GM19455 (cell line): ENCODE results near the gene CDKN2C.
"Not testable (repeated sequence)": the region's sequence is repeated elsewhere in the genome, so short reads cannot be mapped to it uniquely, and the experiment has no call there.

Experiments used
- ATAC-seq: cut with Tn5 transposase; IDR thresholded peaks from one replicate; pipeline ENCODE4 v1.9.1; 2021; ENCODE audit not compliant: unreplicated experiment

The CDKN2C gene

DNA sequence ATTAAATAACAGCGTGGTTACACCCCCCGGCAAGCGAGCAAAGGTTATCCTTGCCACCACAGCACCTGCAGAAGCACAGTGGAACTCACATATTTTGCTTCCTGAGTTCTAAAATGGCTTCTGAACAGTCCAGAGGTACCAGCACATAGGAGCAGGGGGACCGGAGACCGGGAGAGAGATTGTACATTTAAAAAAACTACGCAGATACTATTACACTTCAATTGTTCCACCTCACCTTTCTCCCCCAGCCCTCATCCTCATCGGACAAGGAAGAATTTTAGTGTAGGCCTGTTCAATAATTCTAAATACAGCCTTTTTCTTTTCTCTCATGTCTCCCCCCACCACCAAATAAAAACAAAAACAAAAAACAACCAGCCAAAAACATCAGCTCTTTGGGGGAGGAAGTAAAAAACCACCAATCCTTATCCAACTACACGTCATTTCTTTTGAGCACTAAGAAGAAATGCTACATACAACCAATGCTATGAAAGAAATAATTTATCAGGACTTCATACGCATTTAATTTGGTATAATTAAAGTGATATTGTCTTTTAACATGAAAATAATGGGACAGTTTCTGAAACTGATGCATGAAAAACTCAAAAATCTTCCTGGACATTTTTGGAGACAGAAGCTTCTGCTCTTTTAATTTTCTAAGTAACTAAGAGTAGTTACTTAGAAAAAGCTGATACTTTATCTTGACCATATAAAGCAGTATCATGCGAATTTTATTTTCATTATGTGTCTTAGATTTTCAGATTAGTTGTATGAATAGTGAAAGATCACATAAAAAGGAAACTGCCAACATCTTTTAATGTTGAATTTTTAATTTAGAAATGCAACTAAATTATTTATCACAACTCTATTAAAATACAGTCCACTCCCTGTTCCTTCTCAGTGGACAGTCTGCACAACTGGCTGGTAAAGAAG is 9.1 kb downstream of the CDKN2C start:
- ATAC-seq: no peak

DNA sequence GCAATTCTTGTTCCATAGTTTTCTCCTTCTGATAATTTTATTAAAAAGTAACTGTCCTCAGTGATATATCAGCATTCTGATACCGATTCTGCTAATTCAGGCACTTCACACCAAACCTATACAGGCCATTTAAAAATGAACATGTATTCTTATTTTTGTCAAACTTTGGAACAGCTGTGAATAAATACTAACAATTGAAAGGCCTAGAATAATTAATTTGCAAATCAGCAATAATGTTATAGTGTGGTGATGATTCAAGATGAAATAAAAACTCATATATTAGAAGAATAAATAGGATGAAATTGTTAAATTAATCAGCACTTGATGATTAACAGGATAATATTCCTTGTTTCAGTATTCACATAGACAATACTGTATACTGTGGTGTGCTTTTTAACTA is 9.9 kb downstream of the CDKN2C start:
- no peak for ATAC-seq

- no peak for ATAC-seq
Measured at GRCh38 chr1:50980505-50980904, 10.5 kb downstream of the CDKN2C start.

GRCh38 chr1:50981741-50982140 is 11.7 kb downstream of the CDKN2C start:
- ATAC-seq: no peak

DNA sequence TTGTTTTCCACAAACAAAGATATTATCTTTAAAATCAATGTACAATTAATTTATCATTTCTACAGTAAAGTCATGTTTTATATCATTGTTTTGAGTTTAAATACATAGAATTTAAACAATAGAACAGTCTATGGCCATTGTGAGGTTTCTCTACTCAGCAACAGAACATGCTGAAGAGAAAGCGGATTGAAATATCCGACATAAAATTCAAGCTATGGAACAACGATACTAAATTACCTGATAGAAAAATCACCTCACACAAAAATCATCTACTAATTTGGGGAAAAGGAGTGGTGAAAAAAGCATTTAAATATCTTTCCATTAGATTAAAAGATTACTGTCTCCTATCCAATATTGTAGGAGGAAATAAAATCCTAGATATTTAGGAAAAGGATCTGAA is 12.6 kb downstream of the CDKN2C start:
- no peak for ATAC-seq

- ATAC-seq: no peak
Measured at GRCh38 chr1:50983219-50983802, 13.3 kb downstream of the CDKN2C start.

DNA sequence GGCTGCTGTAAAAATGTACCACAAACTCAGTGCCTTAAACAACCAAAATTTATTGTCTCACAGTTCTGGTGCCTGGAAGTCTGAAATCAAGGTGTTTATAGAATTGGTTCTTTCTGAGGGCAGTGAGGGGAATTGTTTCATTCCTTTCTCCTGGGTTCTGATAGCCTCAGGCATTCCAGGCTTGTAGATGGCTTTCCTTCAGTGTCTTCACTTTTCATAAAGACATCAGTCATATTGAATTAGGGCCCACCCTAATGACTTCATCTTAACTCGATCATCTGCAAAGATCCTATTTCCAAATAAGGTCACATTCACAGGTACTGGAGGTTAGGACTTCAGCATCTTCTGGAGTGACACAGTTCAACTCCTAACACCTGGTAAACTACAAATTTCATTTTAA is 15.0 kb downstream of the CDKN2C start:
- no peak for ATAC-seq

GRCh38 chr1:50986653-50987052 is 16.6 kb downstream of the CDKN2C start:
- ATAC-seq: no peak

- ATAC-seq: no peak
Measured at GRCh38 chr1:50989694-50990093, 19.6 kb downstream of the CDKN2C start.

DNA sequence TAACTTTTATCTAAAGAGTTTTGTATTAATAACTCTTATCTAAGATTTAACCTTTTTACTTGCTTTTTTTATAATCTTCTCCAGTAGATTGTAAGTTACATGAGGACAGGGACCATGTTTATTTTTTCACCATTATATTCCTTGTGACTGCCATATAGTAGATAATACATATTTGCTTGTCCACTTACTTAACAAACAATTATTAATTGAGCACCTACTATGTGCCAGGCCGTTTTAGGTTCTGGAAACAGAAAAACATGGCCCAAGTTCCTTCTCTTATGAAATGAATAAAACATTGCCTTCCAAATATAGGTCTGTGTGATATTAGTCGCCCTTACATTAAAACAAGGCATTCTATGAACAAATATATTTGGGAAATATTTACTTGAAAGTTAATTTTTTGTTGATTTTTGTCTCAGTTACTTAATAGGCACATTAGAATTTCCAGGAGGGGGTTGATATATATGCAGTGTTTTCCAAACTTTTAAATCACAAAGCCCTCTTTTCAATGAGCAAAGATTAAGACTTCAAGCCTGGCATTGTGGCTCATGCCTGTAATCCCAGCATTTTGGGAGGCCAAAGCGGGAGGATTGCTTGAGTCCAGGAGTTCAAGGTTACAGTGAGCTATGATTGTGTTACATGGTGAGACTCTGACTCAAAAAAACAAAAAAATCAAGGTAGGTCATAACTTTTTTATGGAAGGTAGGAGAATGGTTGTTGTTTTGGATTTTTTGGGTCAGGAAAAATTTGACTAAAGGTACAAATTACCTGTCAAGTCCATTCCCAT is 22.7 kb downstream of the CDKN2C start:
- no peak for ATAC-seq

DNA sequence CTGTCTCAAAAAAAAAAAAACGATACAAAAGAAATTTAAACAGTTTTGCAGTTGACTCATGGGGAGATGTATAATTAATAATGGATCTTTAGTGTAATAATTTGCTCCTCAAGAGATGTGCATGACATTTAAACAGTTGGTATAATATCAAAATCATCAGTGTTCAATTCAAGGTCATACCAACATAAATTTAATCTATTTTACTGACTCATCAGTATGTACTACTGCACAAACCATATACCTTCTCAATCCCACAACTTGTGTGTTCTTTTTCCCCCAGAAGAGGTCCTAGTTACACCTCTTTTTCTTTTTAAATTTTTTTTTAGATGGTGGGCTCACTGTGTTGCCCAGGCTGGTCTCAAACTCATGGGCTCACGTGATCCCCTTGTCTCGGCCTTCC is 23.6 kb downstream of the CDKN2C start:
- no peak for ATAC-seq

DNA sequence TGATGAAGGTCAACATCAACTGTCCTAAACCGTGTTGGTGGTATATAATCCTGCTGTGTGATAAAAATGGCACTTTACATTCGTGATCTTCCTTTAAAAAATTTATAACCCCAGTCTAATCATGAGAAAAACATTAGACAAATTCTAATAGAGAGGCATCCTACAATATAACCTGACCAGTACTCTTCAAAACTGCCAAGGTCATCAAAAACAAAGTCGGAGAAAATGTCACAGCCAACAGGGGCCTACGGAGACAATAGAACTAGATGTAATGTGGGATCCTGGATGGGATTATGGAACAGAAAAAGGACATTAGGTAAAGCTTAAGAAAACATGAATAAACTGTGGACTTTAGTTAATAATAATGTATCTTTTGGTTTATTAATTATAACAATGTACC is 25.0 kb downstream of the CDKN2C start:
- no peak for ATAC-seq

- ATAC-seq: no peak
Measured at GRCh38 chr1:50995651-50996050, 25.6 kb downstream of the CDKN2C start.

GRCh38 chr1:50996083-50996482 is 26.0 kb downstream of the CDKN2C start:
- no peak for ATAC-seq

- not testable (repeated sequence) for ATAC-seq
Measured at GRCh38 chr1:50999375-50999774, 29.3 kb downstream of the CDKN2C start.

DNA sequence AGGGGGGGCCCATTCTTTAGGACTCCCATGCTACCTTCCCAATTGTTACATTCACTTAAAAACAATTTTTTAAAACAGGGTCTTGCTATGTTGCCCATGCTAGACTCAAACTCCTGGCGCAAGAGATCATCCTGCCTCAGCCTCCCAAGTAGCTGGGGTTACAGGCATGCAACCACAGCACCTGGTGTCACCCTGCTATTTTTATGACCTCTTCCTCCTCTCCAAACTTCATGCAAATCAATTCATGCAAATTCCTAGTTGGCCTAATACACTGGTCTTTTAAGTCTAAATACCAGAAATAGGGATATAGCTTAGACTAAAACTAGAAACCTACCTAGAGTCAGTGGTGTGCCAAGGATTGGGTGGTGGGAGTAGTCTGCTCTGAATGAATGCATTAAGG is 30.1 kb downstream of the CDKN2C start:
- peak; percentile 79 for ATAC-seq

DNA sequence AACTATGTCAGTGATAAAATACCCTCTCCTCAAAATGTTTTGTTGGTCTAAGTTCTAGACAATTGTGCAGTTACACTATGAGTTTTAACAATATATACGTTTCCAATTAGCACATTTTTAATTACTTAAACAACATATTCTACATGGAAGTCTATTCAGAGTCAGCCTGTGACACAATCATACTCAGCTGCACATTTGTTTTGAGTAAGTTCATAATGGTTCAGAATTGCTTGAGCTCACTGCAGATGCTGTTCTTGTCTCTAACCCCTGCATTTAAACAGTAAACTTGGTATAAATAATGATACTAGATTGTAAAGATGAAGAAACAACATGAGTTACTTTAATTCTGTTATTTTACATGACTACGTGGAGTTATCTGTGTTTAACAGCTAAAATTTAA is 30.6 kb downstream of the CDKN2C start:
- no peak for ATAC-seq

DNA sequence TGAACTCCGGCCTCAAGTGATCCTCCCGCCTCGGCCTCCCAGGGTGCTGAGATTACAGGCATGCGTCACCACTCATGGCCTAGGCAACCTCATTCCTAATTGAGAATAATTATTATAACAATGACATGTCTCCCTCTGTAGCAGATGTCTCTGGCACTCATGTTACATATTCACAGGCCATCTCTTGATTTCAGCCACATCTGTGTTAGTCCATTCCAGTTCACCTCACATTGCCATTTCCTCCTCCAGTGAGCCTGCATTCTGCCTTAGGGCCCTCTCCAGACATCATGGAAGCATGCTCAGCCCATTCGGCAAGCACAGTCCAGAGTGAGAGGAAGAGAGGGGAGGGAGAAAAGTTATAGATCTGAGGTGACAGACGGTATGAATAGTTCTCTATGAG is 32.5 kb downstream of the CDKN2C start:
- ATAC-seq: no peak

DNA sequence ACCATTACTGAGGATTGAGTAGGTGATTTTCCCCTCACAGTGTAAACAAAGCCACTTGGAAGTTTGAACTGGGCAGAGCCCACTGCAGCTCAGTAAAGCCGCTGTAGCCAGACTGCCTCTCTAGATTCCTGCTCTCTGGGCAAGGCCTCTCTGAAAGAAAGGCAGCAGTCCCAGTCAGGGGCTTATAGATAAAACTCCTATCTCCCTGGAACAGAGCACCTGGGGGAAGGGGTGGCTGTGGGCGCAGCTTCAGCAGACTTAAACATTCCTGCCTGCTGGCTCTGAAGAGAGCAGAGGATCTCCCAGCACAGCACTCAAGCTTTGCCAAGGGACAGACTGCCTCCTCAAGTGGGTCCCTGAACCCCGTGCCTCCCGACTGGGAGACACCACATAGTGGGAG is 35.5 kb downstream of the CDKN2C start:
- not testable (repeated sequence) for ATAC-seq

- ATAC-seq: no peak
Measured at GRCh38 chr1:51009381-51009780, 39.3 kb downstream of the CDKN2C start.

DNA sequence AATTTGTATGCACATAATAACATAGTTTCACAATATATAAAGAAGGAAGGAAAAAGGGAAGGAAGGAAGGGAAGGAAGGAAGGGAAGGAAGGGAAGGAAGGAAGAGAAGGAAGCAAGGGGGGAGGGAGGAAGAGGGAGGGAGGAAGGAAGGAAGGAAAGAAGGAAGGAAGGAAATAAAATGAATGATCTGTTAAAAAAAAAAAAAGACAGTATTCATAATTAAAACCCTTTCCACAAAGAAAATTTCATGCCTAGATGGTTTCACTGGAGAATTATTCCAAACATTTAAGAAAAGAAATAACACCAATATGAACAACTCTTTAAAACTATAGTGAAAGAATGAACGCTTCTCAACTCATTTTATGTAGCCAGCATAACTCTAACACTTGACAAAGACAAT is 44.8 kb downstream of the CDKN2C start:
- ATAC-seq: no peak

- ATAC-seq: no peak
Measured at GRCh38 chr1:51019811-51020210, 49.8 kb downstream of the CDKN2C start.
